22Rv1 (cell line): ENCODE data around the gene WWOX.

Experiments
- CTCF ChIP-seq: fragments of 450-650 bp; IDR thresholded peaks from 2 replicates; pipeline ENCODE4 v1.5.1; 2017; ENCODE audit warnings: mild to moderate bottlenecking
- ZFX ChIP-seq: fragments of 450-650 bp; IDR thresholded peaks from 2 replicates; pipeline ENCODE4 v1.6.1; 2017; ENCODE audit warnings: antibody characterized with exemption, borderline replicate concordance

- TF ChIP-seq CTCF (no peak), ZFX (no peak)
Measured at GRCh38 chr16:78522327-78522726, 422.9 kb downstream of the WWOX start.
